Lung (tissue), 12 donors: ENCODE results near the gene STX19. TPM values are rescaled to one million over a fixed set of nuclear protein-coding genes. Genes with fewer than 3 reads are reported as not detected.

ENCODE experiments used
- ATAC-seq: fragments of 200-7000 bp; cut with Tn5 transposase; one replicate; pipeline ENCODE4 v1.9.1; 2020; ENCODE audit warnings: moderate number of reproducible peaks; ENCODE audit not compliant: insufficient read depth, low FRiP score
- DNase-seq, 3 donors: peaks; one replicate each; pipeline ENCODE4 v3.0.0-alpha.2; 2013 to 2017
- H3K27ac ChIP-seq, 2 donors: one replicate each; pipeline ENCODE4 v1.5.1; 2013; ENCODE audit warnings: mild to moderate bottlenecking in 2 of 2, moderate library complexity in 2 of 2, control low read depth in 1 of 2, inconsistent platforms in 1 of 2, low read depth in 1 of 2, low read length in 1 of 2
- H3K27me3 ChIP-seq, 3 donors: one replicate each; pipeline ENCODE4 v1.5.1; 2013; ENCODE audit warnings: low read length in 2 of 3; ENCODE audit not compliant: control insufficient read depth in 3 of 3, insufficient read depth in 3 of 3
- H3K36me3 ChIP-seq, 4 donors: one replicate each; pipeline ENCODE4 v1.5.1; 2013; ENCODE audit warnings: low read length in 4 of 4, mild to moderate bottlenecking in 1 of 4, moderate library complexity in 1 of 4; ENCODE audit not compliant: control insufficient read depth in 4 of 4, insufficient read depth in 4 of 4
- H3K4me1 ChIP-seq, 5 donors: one replicate each; pipeline ENCODE4 v1.5.1; 2013; ENCODE audit warnings: low read length in 5 of 5, mild to moderate bottlenecking in 2 of 5, moderate library complexity in 1 of 5; ENCODE audit not compliant: control insufficient read depth in 5 of 5, insufficient read depth in 5 of 5
- H3K4me3 ChIP-seq: one replicate; pipeline ENCODE4 v1.5.1; 2013; ENCODE audit warnings: mild to moderate bottlenecking, control low read depth, moderate library complexity
- H3K9ac ChIP-seq, 2 donors: one replicate each; pipeline ENCODE4 v1.5.1; 2013; ENCODE audit warnings: low read length in 2 of 2, control low read depth in 1 of 2; ENCODE audit not compliant: insufficient read depth in 1 of 2
- H3K9me3 ChIP-seq, 4 donors: one replicate each; pipeline ENCODE4 v1.5.1; 2013; ENCODE audit warnings: low read length in 3 of 4, mild to moderate bottlenecking in 1 of 4, moderate library complexity in 1 of 4; ENCODE audit not compliant: control insufficient read depth in 4 of 4, insufficient read depth in 3 of 4
- CTCF ChIP-seq: IDR thresholded peaks from 2 replicates; pipeline ENCODE4 v1.5.1; 2012; ENCODE audit warnings: mild to moderate bottlenecking; ENCODE audit errors: control extremely low read depth, extremely low read depth
- WGBS, 2 donors: extraction: QIAGEN DNeasy Blood & Tissue Kit; methylation state at CpG; one replicate each; pipeline ENCODE4 v1.1.7; 2013; 5-methylcytosine and 5-hydroxymethylcytosine counted together
- polyA plus RNA-seq, 2 donors: library from polyadenylated mRNA; stranded (reverse); fragments of 200-250 nt; gene quantifications; one replicate each; pipeline ENCODE4 v1.2.1, GENCODE V29; 2013
- total RNA-seq, 2 donors: library from RNA; depleted of rRNA in 1 of 2; stranded (reverse); fragments of >200 nt in 1 of 2; gene quantifications; one replicate each; pipeline ENCODE4 v1.2.1, GENCODE V29; 2014 to 2021
- donor health status: control.
- donor health status: control.
- donor health status: Bipolar disorder and iron deficiency.
- donor health status: healthy.
- donor health status: DM: yes; HTN: yes; CAD: no.

The STX19 gene
- total and polyA plus RNA-seq, 4 donors = 1.6 to 11.3 (median 5.1) TPM

- WGBS, 2 donors = 74 to 81% methylated on average over 3 of the region's 3 CpGs
- no peak overlapping the region for H3K9ac ChIP-seq
- H3K27ac ChIP-seq = no peak overlapping the region
- ATAC-seq (no peak), DNase-seq (no peak)
- H3K36me3 ChIP-seq = peaks cover 0 to 2% (median under 1%) of the 10 kb centered on the region in 4 donors
- no peaks in the 10 kb centered on the region for H3K9me3 ChIP-seq
- no peak for TF ChIP-seq CTCF
- H3K27me3 ChIP-seq = no peaks in the 10 kb centered on the region
- H3K4me3 ChIP-seq = no peak overlapping the region
- no peaks in the 10 kb centered on the region for H3K4me1 ChIP-seq
These were observed 34.3 kb downstream of the STX19 start for GRCh38 chr3:93994056-93994455.

GRCh38 chr3:93992207-93992606, 36.2 kb downstream of the STX19 start:
- no peaks in the 10 kb centered on the region for H3K9me3 ChIP-seq
- WGBS, 2 donors = 78 to 85% methylated on average over 3 of the region's 3 CpGs
- no peak for DNase-seq

GRCh38 chr3:93991631-93992030, 36.8 kb downstream of the STX19 start:
- Histone ChIP-seq H3K27ac (no peak overlapping the region), H3K4me3 (no peak overlapping the region), H3K9ac (no peak overlapping the region), H3K9me3 (no peaks in the 10 kb centered on the region), H3K27me3 (no peaks in the 10 kb centered on the region), H3K4me1 (peaks cover 0 to 9% (median 6%) of the 10 kb centered on the region in 5 donors), H3K36me3 (peaks cover 0 to 1% (median 0%) of the 10 kb centered on the region in 4 donors)
- ATAC-seq (no peak), DNase-seq (no peak)
- WGBS, 2 donors = 81 to 83% methylated on average over 2 of the region's 2 CpGs
- TF ChIP-seq CTCF = no peak

More at GRCh38 chr3:93992207-93992606, 36.2 kb downstream of the STX19 start:
- Histone ChIP-seq H3K9ac (no peak overlapping the region), H3K36me3 (peaks cover 0 to 2% (median under 1%) of the 10 kb centered on the region in 4 donors), H3K27ac (no peak overlapping the region), H3K4me1 (peaks cover 0 to 9% (median 6%) of the 10 kb centered on the region in 5 donors), H3K27me3 (no peaks in the 10 kb centered on the region), H3K4me3 (no peak overlapping the region)
- no peak for TF ChIP-seq CTCF
- ATAC-seq = no peak

GRCh38 chr3:93989241-93989640, 39.2 kb downstream of the STX19 start:
- no peak for TF ChIP-seq CTCF
- peaks cover 0 to 1% (median 0%) of the 10 kb centered on the region in 4 donors for H3K36me3 ChIP-seq
- H3K4me1 ChIP-seq = peaks cover 0 to 9% (median 6%) of the 10 kb centered on the region in 5 donors
- DNase-seq (no peak), ATAC-seq (no peak)
- 65 to 73% methylated on average over 3 of the region's 3 CpGs for WGBS, 2 donors
- H3K4me3 ChIP-seq = no peak overlapping the region
- H3K9ac ChIP-seq = no peak overlapping the region
- H3K27ac ChIP-seq = no peak overlapping the region
- no peaks in the 10 kb centered on the region for H3K27me3 ChIP-seq
- H3K9me3 ChIP-seq = no peaks in the 10 kb centered on the region
